ENCODE data around the gene C5orf58.

Gene C5orf58

GRCh38 chr5:170256571-170256970 lies 23.8 kb downstream of the C5orf58 start:
- DNase-seq (ENCODE audit: low read depth): no peak

- no peak for DNase-seq (ENCODE audit: low read depth)
Observed at GRCh38 chr5:170257370-170257769, 24.6 kb downstream of the C5orf58 start.

DNA sequence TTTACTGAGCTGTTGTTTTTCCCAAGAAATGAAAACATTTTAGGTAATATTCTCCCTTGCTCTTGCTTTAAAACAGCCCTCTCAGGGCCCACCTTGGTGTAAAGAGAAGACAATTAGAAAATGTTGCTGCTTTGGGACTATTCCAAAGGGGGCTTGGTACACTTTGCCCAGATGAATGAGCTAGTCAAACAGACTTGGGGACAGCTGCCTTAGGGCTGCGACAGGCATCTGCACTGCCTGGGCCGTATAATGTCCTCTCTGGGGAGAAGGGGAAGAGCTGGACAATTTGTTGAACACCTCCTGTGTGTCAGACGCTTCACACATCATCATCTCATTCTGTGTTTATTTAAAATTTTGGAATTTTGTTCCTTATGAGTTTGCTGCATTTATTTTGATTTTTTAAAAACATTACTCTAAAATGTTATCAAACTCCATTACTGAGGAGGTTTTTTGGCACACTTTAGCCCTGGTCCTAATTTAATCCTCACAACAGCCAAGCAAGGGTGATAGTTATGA lies 28.8 kb downstream of the C5orf58 start:
- no peak for DNase-seq (ENCODE audit: low read depth)

- DNase-seq (ENCODE audit: low read depth): no peak
Observed at GRCh38 chr5:170262061-170263045, 29.6 kb downstream of the C5orf58 start.

GRCh38 chr5:170263906-170264305 lies 31.1 kb downstream of the C5orf58 start:
- no peak for DNase-seq (ENCODE audit: low read depth)

DNA sequence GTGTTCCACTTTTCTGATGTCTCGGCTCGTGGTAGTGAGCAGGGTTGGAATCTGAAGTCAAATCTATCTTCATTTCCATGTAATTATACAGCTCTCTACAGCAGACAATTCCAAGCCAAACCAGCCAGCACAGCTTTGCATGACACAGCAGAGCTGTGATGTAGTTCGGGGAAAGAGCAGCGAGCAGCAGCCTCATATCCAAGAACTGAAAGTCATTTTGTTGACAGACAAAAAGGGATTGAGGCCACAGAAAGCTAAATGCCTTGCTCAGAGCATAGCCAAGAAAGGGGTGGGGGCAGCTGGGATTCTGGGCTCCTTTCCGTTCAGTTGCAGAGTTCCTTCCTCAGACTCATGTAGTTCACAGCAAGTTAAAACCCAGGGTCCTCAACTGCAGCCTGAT lies 32.7 kb downstream of the C5orf58 start:
- DNase-seq (ENCODE audit: low read depth): no peak

- no peak for DNase-seq (ENCODE audit: low read depth)
Observed at GRCh38 chr5:170266570-170267381, 34.0 kb downstream of the C5orf58 start.

DNA sequence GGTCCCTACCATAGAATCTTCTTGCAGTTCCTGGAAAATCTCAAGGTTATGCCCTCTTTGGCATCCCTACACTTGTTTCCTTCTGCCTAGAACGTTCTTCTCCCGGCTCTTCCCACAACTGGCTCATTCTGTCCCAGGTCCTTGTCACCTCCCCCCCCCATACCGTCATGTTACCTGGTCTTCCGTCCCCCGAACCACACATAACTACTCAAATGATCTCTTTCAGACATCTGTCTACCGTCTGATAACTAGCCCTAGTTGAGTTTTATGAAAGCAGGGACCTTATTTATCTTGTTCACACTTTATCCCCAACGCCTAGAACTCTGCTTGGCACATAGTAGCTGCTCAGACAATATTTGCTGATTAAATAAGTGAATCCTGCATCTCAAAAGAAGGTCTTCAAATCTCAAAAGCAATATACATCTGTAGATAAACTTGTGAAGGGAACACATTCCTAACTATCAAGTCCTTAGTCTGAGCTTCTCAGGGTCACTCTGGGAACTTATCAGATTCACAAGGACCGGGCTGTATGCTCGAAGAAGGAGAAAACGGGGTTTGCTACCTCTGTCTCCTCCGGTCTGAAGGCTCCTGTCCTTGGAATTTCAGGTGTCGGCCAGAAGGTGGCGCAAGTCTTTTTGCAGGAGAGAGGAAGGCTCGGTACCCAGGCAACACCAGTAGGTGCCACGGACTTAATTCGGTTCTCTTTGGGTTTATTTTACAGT lies 34.8 kb downstream of the C5orf58 start:
- peak; percentile 26 for DNase-seq (ENCODE audit: low read depth)

- no peak for DNase-seq (ENCODE audit: low read depth)
Observed at GRCh38 chr5:170268153-170268689, 35.4 kb downstream of the C5orf58 start.

DNA sequence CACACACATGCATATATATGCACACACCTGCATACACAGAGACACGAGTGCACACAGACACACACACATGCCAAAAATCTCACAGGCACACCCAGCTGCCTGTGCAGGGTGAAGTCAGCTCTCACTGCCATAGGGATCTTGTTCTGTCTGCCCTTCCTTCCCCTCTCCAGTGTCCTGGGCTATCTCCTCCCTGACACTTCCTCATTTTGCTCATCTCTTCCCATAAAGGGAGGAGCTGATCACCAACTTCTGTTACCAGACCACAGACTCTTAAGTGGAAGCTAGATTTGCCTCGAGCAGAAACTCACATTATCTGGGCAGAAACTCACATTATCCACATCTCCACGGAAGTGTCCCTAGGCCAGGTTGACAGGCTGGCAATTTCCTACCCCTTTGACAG lies 36.1 kb downstream of the C5orf58 start:
- peak; percentile 61 for DNase-seq (ENCODE audit: low read depth)

DNA sequence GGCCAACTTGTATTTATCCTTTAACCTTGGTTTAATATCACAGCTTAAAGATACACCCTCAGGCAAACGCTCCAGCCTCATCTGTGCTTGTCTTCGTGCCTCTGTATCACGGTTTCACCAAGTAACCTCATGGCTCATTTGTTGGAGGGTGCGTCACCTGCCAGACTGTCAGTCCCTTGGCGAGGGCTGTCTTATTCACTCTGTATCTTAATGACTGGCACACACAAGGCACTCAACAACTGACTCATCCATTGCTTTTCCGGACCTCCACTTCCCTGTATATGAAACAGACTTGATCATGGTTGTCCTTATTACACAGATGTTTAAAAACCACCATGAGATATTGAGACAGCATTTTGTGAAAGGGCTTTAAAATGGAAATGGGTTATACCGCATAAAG lies 36.8 kb downstream of the C5orf58 start:
- DNase-seq (ENCODE audit: low read depth): no peak

DNA sequence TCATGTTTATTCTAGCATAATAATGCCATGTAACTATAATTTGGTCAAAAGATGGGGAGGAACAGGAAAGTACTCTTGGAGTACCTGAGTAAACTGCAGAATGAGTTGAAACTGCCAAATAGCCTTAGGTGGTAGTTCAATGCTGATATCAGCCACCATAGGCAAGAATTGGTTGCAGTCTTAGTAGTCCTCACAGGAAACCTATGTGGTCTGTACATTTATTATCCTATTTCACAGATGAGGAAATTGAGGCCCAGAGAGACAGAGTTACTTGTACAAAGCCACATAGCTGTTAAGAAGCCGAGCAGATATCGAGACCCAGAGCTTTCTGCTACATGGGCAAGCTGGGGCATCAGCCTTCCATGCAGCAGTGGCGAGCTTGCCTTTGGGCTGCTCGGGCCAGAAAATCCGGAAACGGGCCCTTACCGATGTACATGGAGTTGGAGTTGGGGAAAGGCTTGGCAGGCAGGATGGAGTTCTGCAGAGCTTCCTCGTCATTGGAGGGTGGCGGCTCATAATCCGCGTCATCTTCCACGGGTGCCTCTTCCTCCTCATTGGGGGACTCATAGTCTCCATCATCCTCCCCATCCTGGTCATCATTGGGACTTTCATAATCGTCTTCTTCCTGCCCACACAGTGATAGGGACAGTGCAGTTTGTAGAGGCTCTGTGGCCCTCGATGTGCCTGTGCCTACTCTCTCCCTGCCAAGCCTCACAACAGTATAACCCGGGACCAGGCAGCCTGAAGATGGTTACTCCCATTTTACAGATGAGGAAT lies 37.7 kb downstream of the C5orf58 start:
- no peak for DNase-seq (ENCODE audit: low read depth)

GRCh38 chr5:170273968-170274710 lies 41.4 kb downstream of the C5orf58 start:
- DNase-seq (ENCODE audit: low read depth): no peak

DNA sequence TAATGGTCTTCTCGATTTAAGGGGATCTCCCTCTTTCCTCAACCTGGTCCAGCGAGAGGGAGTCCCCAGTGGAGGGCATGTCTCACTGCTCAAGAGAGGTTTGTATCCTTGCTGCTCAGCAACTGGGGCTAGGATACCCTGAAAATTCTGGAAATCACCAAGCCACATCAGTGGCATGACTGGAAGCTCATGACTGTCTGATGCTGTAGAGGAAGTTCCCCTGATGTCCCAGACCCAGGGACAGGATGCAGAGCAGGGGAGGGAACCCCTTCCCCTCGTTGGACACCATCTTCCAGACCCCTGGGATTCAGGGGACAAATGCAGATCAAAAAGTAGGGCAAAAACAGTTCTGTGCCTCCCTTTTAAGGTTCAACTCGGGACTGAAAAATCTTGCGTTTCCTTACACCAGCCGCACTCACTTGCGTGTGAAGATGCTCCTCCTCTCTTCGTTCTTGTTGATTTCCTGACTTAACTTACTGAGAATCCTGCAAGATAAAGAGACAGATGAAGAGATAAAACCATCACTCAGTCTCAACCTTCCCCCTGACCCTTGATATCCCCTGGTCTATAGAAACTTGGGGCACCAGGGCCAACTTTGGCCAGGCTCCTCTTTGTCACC lies 42.7 kb downstream of the C5orf58 start:
- no peak for DNase-seq (ENCODE audit: low read depth)

DNA sequence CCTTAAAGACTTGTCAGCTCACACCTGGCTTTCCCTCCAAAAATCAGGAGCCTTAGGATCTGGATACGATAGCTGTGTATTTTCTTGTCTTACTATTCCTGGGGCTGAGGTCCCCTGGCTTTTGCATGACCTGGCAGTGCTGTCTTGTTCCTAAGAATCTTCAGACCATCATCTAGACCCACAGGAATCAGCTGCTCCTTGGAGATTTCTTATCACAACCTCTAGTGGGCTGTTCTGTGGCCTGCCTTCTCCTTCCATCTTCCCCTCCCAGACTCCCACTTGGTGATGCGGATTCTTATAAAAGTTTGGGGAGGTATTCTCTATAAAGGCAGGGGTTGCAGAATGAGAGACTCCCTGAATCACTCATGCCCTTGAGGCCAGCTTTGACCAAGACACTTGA lies 43.4 kb downstream of the C5orf58 start:
- peak; percentile 38 for DNase-seq (ENCODE audit: low read depth)

DNA sequence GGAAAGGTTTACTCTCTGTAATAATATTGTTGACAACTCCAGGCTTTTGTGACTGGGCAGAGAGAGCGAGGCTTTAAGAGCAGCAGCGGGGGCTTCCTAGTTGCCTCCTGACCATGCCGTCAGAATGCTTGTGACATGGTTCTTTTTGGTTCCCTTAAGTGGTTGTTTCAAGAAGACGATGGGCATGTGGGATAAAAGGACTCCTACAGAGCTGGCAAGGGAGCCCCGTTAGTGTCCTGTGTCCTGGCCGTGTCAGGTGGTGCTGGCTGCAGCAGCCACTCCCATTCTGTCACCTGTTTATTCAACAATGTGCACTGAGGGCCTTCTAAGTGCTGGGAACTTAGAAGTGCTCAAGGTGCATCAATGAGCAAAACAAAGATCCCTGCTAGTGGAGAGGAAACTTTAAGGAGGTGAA lies 45.1 kb downstream of the C5orf58 start:
- no peak for DNase-seq (ENCODE audit: low read depth)

- peak; percentile 87 for DNase-seq (ENCODE audit: low read depth)
Observed at GRCh38 chr5:170278611-170279458, 46.0 kb downstream of the C5orf58 start.

GRCh38 chr5:170279459-170279817 lies 46.7 kb downstream of the C5orf58 start:
- DNase-seq (ENCODE audit: low read depth): no peak

DNA sequence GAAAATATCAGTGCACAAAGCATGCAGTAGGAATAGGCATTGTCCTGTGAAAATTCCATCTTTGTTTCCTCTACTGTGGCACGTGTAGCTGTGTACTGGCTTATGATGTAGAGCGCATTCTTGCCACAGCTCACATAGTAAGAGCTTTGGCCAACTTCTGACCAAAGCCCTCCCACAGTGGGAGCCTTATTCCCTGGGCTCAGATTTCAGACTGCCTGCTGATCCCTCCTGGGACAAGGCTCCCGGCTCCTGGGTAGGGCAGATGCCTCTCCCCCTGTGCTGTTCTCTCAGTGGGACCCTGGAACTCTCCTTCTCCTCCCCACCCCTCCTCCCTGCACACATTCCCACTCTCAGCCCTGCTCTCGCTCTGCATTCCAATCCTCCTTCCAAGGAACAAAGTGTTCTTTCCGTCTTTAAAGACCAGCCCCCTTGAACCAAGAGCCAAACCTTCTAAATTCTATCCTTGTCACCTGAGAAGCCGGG lies 47.3 kb downstream of the C5orf58 start:
- no peak for DNase-seq (ENCODE audit: low read depth)
